Suprapubic skin (tissue), 4 donors: Measurements from ENCODE around the gene TRNAU1AP.

Experiments
- CTCF ChIP-seq, 2 donors: fragments of 200-600 bp in 1 of 2; fragments of 450-650 bp in 1 of 2; sonication (generic) in 1 of 2; IDR thresholded peaks; one replicate each; pipeline ENCODE4 v1.5.1; 2016 to 2019; ENCODE audit warnings: antibody characterized with exemption in 2 of 2, mild to moderate bottlenecking in 1 of 2, moderate library complexity in 1 of 2
- EP300 ChIP-seq: sonication (generic); formaldehyde crosslinking; IDR thresholded peaks from one replicate; pipeline ENCODE4 v1.6.1; 2017; ENCODE audit warnings: antibody characterized with exemption
- POLR2AphosphoS5 ChIP-seq, 3 donors: sonication (generic); formaldehyde crosslinking; IDR thresholded peaks; one replicate each; pipeline ENCODE4 v1.6.1; 2017; ENCODE audit warnings: antibody characterized with exemption in 3 of 3

- TF ChIP-seq CTCF (IDR thresholded peaks at IDR 0.05): no peak
- no peak for TF ChIP-seq POLR2AphosphoS5 (IDR thresholded peaks at IDR 0.05)
- no peak for TF ChIP-seq EP300
Observed at GRCh38 chr1:28510273-28510969, 42.5 kb upstream of the TRNAU1AP start.
